Parathyroid adenoma (tissue), 2 donors: ENCODE results near the gene CGB1.

Source experiments
- H2AFZ ChIP-seq: fragments of 300-600 bp; sonication (generic); one replicate; pipeline ENCODE4 v1.7.0; 2017; ENCODE audit warnings: antibody characterized with exemption, mild to moderate bottlenecking
- H3K27ac ChIP-seq: fragments of 300-600 bp; sonication (generic); one replicate; pipeline ENCODE4 v1.7.0; 2017
- H3K27me3 ChIP-seq: fragments of 300-600 bp; sonication (generic); one replicate; pipeline ENCODE4 v1.7.0; 2017; ENCODE audit warnings: low read length; ENCODE audit not compliant: control insufficient read depth, insufficient read depth
- H3K36me3 ChIP-seq: fragments of 300-600 bp; sonication (generic); one replicate; pipeline ENCODE4 v1.7.0; 2017; ENCODE audit warnings: low read length; ENCODE audit not compliant: control insufficient read depth, insufficient read depth
- H3K4me1 ChIP-seq: fragments of 300-600 bp; sonication (generic); one replicate; pipeline ENCODE4 v1.7.0; 2017; ENCODE audit warnings: control low read depth
- H3K4me2 ChIP-seq: fragments of 300-600 bp; sonication (generic); one replicate; pipeline ENCODE4 v1.7.0; 2017; ENCODE audit warnings: low read length
- H3K4me3 ChIP-seq: fragments of 300-600 bp; sonication (generic); one replicate; pipeline ENCODE4 v1.7.0; 2017; ENCODE audit warnings: low read depth, low read length
- H3K79me2 ChIP-seq: fragments of 300-600 bp; sonication (generic); one replicate; pipeline ENCODE4 v1.7.0; 2017; ENCODE audit warnings: control low read depth
- H3K9ac ChIP-seq: fragments of 300-600 bp; sonication (generic); one replicate; pipeline ENCODE4 v1.7.0; 2017; ENCODE audit warnings: mild to moderate bottlenecking
- H3K9me3 ChIP-seq: fragments of 300-600 bp; sonication (generic); one replicate; pipeline ENCODE4 v1.7.0; 2017; ENCODE audit warnings: low read length; ENCODE audit not compliant: control insufficient read depth
- TF ChIP-seq, protein P1 (sequence below): fragments of 300-600 bp; sonication (generic); IDR thresholded peaks from one replicate; pipeline ENCODE4 v1.7.0; 2017; ENCODE audit warnings: antibody characterized with exemption, mild to moderate bottlenecking
- donor health status: primary hyperparathyroidism.

CGB1 gene

DNA sequence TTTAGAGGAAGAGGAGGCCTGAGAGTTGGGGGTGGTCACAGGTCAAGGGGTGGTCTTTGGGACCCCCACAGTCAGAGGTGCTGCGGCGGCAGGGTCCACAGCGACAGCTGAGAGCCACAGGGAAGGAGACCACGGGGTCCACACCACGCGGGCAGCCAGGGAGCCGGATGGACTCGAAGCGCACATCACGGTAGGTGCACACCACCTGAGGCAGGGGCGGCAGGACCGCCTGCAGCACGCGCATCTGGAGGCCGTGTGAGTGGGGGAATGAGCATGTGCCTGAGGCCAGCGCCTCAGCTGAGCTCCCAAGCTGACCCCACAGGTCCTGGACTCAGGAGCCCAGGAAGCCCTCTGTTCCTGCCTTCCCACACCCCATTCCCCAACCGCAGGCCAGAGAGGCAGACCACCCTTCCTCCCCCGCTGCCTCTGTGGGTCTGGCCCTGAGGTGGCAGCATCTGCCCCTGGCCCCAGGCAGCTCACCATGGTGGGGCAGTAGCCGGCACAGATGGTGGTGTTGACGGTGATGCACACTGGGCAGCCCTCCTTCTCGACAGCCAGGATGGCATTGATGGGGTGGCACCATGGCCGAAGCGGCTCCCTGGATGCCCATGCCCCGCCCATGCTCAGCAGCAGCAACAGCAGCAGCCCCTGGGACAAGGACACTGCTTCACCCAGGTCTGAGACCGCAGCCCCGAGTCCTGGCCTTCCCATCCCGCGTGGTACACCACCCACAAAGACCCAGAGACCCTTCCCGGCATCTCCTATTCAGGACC, 20.4 kb downstream of the CGB1 start:
- TF ChIP-seq, protein P1, sequence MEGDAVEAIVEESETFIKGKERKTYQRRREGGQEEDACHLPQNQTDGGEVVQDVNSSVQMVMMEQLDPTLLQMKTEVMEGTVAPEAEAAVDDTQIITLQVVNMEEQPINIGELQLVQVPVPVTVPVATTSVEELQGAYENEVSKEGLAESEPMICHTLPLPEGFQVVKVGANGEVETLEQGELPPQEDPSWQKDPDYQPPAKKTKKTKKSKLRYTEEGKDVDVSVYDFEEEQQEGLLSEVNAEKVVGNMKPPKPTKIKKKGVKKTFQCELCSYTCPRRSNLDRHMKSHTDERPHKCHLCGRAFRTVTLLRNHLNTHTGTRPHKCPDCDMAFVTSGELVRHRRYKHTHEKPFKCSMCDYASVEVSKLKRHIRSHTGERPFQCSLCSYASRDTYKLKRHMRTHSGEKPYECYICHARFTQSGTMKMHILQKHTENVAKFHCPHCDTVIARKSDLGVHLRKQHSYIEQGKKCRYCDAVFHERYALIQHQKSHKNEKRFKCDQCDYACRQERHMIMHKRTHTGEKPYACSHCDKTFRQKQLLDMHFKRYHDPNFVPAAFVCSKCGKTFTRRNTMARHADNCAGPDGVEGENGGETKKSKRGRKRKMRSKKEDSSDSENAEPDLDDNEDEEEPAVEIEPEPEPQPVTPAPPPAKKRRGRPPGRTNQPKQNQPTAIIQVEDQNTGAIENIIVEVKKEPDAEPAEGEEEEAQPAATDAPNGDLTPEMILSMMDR: no peak
- H3K79me2 ChIP-seq: no peaks in the 10 kb centered on the region
- no peaks in the 10 kb centered on the region for H3K9me3 ChIP-seq
- H3K36me3 ChIP-seq: no peaks in the 10 kb centered on the region
- no peak overlapping the region for H3K27ac ChIP-seq
- no peak overlapping the region for H3K9ac ChIP-seq
- H3K4me3 ChIP-seq: no peak overlapping the region
- no peaks in the 10 kb centered on the region for H3K27me3 ChIP-seq
- H3K4me2 ChIP-seq: no peak overlapping the region
- H3K4me1 ChIP-seq: peaks cover 5% of the 10 kb centered on the region
- no peak overlapping the region for H2AFZ ChIP-seq

DNA sequence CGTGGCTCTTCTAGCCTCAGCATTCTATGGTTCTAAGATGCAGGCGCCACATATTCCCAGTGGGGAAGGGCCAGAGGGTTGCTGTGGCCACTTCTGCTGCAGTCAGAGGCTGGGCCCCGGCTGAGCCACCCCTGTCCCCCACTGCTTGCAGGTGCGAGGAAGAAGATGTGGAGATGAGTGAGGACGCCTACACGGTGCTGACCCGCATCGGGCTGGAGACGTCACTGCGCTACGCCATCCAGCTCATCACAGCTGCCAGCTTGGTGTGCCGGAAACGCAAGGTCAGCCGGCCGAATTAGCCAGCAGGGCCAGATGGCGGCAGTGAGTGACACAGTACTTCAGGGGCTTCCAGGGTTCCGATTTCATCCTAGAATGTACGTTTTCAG, 21.8 kb downstream of the CGB1 start:
- Histone ChIP-seq H3K79me2 (no peaks in the 10 kb centered on the region), H3K36me3 (no peaks in the 10 kb centered on the region), H3K27me3 (no peaks in the 10 kb centered on the region), H3K4me2 (no peak overlapping the region), H3K27ac (no peak overlapping the region), H3K9me3 (no peaks in the 10 kb centered on the region), H2AFZ (no peak overlapping the region), H3K9ac (no peak overlapping the region), H3K4me3 (no peak overlapping the region), H3K4me1 (peaks cover 5% of the 10 kb centered on the region)
- TF ChIP-seq, protein P1: no peak

DNA sequence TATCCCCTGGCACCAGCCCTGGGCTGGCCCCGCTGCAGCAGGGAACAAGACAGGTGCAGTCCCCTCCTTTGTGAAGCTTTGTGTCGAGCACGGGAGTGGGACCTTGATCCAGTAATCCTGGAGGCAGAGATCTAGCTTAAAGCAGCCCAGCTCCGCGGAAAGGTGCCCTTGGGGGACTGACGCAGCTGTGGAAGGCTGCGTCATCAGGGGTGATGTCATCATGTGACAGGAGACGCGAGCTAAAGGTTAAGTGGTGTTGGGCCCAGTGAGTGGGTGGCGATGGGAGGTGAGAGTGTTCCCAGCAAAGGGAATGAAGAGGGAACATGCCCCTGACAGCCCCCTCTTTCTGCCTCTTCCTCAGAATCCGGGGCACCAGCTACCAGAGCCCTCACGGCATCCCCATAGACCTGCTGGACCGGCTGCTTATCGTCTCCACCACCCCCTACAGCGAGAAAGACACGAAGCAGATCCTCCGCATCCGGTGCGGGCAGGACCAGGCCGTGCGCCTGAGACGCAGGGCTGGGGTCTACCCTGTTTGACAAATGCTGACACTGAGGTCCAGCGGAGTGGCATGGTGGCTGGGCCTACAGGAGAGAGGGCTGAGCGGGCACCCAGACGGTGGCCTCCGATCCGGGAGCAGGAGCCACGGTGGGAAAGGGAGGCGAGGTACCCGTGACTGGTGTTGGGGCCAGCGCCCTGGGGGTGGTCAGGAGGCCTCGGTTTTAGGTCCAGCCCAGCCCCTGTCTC, 22.4 kb downstream of the CGB1 start:
- Histone ChIP-seq H3K36me3 (no peaks in the 10 kb centered on the region), H3K9me3 (no peaks in the 10 kb centered on the region), H3K4me2 (no peak overlapping the region), H3K27ac (no peak overlapping the region), H3K4me1 (peaks cover 2% of the 10 kb centered on the region), H2AFZ (no peak overlapping the region), H3K4me3 (no peak overlapping the region), H3K9ac (no peak overlapping the region), H3K79me2 (no peaks in the 10 kb centered on the region), H3K27me3 (no peaks in the 10 kb centered on the region)
- TF ChIP-seq, protein P1: no peak

DNA sequence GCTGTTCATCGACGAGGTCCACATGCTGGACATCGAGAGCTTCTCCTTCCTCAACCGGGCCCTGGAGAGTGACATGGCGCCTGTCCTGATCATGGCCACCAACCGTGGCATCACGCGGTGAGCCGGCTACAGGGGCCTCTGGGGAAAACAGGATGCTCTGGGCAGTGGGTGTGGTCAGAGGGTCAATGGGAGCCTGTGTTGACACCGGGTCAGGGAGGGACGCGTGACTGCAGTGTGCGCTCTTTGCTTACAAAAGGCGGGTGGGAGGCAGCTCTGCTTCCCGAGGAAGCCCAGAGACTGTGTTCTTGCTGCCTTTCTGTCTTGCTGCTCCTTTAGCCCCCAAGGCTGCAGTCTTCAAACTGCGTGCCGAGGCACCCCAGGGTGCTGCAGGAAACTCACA, 25.5 kb downstream of the CGB1 start:
- Histone ChIP-seq H3K27me3 (no peaks in the 10 kb centered on the region), H3K4me2 (no peak overlapping the region), H3K79me2 (no peaks in the 10 kb centered on the region), H3K27ac (no peak overlapping the region), H3K9ac (no peak overlapping the region), H2AFZ (no peak overlapping the region), H3K36me3 (no peaks in the 10 kb centered on the region), H3K4me1 (no peaks in the 10 kb centered on the region), H3K9me3 (no peaks in the 10 kb centered on the region), H3K4me3 (no peak overlapping the region)
- TF ChIP-seq, protein P1: no peak
